Stimulated activated CD8-positive, alpha-beta memory T cell treated with anti-CD3 and anti-CD28 coated beads, Interleukin-12 subunit alpha, Interleukin-12 subunit beta, amount 100 ng/mL, for 1 hour (primary cell): ENCODE data around the gene SLC25A42.
"Not testable (repeated sequence)": the region's sequence is repeated elsewhere in the genome, so short reads cannot be mapped to it uniquely, and the experiment has no call there.

Experiments used
- DNase-seq: peaks from one replicate; pipeline ENCODE4 v3.0.0-alpha.2; 2020; ENCODE audit warnings: low read depth

The SLC25A42 gene

GRCh38 chr19:19135713-19136112, 71.9 kb downstream of the SLC25A42 start:
- not testable (repeated sequence) for DNase-seq

GRCh38 chr19:19137556-19138108, 73.8 kb downstream of the SLC25A42 start:
- no peak for DNase-seq

DNA sequence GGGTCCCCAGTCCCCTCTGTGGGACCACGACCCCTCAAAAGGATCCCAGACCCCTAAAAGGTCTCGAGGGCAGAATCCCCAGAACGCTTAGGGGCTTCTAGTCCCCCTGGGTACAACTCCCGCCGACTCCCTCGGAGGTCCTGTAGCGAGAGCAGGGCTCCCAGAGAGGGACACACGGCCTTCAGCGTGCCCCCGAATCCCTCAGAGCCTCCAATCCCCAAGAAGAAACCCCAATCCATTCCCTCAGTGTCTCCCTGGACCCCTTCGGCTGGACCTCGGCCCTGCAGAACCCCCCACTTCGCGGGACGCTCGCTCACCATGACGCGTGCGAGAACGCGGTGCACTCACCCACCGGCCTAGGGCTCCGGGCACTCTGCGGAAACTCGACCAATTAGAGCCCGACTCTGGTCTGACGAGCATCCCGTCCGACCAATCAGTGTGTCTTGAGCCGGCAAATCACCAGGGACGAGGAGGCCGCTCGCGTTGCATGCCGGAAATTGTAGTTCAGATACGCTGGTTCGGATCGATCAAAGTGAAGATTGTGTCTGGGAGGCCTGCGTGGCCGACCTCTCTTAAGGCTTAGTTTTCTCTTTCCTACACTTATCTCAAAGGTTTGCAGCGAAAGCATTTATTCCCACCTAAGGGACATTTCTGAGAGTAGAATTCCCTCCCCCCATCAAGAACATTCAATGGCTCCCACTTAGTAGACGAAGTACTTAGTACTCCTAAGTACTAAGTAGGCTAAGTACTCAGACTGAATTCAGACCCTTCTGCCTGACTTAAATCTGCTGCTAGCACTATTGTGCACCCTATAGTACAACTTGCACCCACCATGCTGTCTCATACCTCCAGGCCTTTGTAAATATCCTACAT, 74.6 kb downstream of the SLC25A42 start, which contains the start of gene TMEM161A:
TMEM161A (minus strand) TSS at position 370 of the 873 bp plus-strand sequence; CDS start at position 320, 50 bp downstream.
- DNase-seq = peak; percentile 91

- DNase-seq = no peak
Measured at GRCh38 chr19:19139876-19140229, 76.1 kb downstream of the SLC25A42 start.

GRCh38 chr19:19140476-19140875, 76.7 kb downstream of the SLC25A42 start:
- no peak for DNase-seq

DNA sequence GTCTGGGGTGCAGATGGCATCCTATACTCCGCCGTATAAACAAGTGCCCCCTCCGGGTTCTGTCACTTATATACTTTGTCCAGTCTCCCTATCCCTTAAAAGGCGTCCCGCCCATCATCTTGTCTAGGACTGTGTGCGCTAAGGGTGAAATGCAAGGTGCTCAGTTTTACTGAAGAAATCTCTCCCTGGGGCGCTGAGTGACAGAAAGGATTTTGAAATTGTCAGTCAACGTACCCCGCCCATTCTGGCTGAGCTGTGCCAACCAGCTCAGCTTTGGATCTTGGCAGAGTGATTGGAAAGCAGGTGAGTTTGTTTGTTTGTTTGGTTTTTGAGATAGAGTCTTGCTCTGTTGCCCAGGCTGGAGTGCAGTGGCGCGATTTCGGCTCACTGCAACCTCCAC, 78.6 kb downstream of the SLC25A42 start:
- no peak for DNase-seq

DNA sequence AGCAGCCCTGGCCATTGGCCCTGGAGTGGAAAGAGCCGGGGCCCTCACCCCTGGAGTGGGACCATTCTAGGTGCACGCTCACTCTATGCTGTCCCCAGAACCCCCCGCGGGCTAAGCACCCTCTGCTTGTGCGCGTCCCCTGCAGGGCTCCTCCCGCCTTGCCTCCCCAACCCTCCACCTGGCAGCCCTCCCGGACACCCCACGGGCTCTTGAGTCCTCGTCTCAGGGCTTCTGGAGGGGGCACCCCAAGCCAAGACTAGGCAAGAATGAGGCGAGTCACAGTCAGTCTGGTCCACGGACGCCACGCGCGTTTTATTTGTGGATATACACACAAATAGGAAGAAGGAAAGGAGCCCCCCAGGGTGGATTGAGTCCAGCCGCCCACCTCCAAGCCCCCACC, 81.5 kb downstream of the SLC25A42 start:
- no peak for DNase-seq

- DNase-seq = peak; percentile 78
Measured at GRCh38 chr19:19145684-19146608, 82.2 kb downstream of the SLC25A42 start.

- no peak for DNase-seq
Measured at GRCh38 chr19:19146865-19147264, 83.1 kb downstream of the SLC25A42 start.

DNA sequence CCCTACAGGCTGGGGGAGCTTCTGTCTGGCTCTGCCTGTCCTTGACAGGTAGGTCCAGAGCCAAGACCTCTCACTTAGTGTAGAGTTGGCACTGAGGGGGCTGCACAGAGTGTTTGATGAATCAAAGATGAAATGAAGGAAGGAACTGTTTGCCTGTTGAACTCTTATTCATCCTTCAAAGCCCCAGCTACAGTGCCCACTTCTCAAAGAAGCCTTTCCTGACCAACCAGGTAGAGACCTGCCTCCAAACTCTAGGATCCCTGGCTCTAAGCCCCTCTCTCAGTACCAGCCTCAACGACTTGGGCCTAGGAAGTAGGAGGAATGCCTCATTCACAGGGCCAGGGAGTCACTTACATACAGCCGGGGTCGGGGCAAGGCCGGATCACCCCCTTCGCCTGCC, 83.5 kb downstream of the SLC25A42 start:
- DNase-seq = no peak

DNA sequence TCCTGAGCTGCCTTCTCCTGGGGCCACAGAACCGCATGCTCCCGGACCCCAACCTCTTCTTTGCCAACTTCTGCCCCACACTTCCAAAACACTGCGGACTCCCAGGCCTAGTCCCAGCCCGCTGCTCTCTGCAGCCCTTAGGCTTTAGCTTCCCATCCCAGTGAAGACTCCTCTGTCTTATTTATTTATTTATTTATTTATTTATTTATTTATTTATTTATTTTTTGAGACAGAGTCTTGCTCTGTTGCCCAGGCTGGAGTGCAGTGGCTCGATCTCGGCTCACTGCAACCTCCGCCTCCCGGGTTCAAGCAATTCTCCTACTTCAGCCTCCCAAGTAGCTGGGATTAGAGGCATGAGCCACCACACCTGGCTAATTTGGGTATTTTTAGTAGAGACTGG, 84.7 kb downstream of the SLC25A42 start:
- DNase-seq = not testable (repeated sequence)

- DNase-seq = no peak
Measured at GRCh38 chr19:19149435-19149834, 85.6 kb downstream of the SLC25A42 start.

GRCh38 chr19:19151418-19151817, 87.6 kb downstream of the SLC25A42 start:
- DNase-seq = no peak

DNA sequence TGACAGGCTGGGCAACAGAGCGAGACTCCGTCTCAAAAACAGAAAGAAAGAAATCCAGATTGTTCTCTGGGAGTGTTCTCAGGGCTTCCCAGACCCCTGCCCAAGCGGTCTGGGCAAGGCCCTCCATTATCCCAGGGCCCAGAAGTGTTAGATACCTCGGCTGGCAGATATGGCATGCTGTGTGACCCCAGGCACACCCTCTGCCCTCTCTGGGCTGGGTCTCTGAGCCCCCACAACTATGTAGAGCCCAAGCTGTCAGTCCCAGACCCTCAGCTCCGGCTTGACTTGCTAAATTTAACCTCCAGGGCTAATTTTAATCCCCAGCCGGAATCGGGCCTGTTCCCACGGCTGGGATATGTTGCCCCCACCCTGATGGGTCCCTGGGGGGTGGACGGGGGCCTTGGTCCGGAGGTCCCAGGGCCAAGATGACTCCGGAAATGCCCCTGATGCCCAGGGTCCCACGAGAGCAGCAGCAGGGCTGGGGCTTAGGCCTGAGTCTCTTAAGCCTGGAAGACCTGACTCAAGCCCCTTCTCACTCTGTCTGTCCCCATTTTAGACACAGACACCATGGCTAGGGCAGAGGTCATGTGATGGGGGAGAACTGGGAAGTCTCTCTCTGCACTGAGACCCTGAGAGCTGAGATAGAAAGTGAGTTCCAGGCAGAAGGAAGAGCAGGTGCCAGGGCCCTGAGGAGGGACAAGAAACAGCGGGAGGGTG, 89.0 kb downstream of the SLC25A42 start:
- no peak for DNase-seq

- no peak for DNase-seq
Measured at GRCh38 chr19:19154768-19155494, 91.1 kb downstream of the SLC25A42 start.

DNA sequence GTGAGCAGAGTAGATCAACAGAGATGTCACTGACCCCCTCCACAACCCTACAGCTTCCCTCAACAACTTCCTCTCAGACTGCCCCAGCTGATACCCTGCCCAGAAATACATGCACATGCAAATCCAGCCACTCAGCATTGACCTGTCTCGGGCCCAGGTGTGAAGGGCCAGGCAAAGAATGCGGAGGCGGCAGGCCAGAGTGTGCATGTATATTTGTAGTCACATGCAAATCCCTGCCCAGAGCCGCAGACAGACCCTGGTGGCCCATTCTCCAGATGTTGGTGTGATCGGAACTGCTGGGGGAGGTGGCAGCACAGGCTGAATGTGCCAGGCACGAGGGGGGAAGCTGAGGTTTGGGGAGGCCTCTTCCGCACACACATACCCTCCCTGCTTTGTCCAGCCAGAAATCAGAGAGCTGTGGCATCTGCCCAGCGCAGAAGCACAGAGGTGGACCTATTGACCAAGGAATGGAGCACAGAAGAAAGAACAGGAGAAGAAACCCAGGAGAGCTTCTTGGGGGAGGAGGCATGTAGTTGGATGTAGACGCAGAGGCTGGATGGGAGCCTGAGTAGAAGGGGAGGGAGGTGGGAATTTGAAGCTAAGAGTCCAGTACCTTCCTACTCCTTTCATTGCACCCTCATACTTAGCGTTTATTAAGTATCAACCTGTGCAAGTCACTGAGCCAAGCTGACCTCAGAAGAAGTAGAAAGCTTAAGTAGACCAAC, 91.9 kb downstream of the SLC25A42 start:
- DNase-seq = no peak

DNA sequence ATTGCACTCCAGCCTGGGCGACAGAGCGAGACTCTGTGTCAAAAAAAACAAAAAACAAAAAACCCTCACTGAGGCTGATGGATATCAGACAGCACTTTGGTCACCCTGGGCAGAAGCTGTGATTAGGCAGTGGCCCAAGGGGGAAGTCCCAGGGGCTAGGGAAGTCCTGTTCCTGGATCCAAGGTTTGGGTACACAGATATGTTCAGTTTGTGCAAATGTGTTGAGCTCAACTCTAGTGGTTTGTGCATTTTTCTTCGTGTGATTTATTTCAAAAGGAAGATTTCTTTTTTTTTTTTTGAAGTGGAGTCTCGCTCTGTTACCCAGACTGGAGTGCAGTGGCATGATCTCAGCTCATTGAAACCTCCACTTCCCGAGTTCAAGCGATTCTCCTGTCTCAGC, 94.0 kb downstream of the SLC25A42 start:
- no peak for DNase-seq

GRCh38 chr19:19159534-19159933, 95.7 kb downstream of the SLC25A42 start:
- no peak for DNase-seq

DNA sequence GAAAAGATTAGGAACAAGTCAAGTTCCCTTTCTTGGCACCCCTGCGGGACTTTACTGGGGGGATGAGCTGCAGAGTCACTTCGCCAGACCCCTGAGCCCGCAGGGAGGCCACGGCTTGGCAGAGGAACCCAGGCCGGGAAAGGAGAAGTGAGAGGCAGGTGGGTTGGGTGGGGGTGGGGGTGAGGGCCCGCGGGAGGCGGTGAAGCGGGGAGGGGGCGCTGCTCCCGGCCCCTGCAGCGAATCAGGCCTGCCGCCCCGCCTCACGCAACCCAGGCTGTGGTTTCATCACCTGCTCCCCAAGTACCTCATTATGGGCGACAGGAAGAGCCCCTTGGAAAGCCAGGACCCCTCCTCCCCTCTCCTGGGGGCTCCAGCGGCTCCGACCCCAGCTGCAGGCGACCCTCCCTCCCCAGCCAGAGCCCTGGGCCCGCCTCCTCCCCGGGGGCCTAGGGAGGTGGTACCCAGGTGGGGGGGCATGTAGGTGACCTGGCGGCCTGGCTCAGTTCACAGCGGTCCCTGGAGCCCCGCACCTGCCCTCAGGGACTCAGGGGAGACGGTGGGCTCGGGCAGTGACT, 96.8 kb downstream of the SLC25A42 start:
- DNase-seq = no peak

GRCh38 chr19:19162495-19162894, 98.7 kb downstream of the SLC25A42 start:
- DNase-seq = no peak
